ENCODE measurements around the gene NFIA. TPM values are rescaled to one million over a fixed set of nuclear protein-coding genes. Genes with fewer than 3 reads are reported as not detected.

Gene NFIA
- total and polyA plus RNA-seq, 8 donors = 9.6 to 108 (median 37.2) TPM

DNA sequence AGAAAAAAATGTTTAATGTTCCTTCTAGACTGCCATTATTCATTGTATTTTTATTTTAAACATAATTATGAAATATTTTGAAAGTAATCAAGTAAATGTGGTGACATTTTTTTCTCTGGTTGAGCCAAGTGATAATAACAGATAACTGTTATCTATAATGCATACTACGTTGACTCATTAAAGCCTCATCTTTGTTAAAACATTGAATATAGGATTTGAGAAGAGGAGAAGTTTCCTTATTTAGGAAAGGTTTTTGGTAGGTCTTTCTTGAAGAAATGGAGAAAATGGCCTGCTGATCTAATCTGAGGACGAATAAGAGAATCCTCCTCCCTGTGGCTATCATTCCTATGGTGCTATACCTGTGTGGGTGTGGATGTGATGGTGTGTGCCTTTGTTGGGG lies 89.0 kb downstream of the NFIA start:
- peak overlapping the region in 3 of 5 donors; percentile 62 to 74 (median 73) for H3K27ac ChIP-seq
- no peaks in the 10 kb centered on the region for H3K27me3 ChIP-seq
- H3K9me3 ChIP-seq = no peaks in the 10 kb centered on the region
- DNase-seq = no peak
- WGBS, 5 donors = 43 to 62% (median 57%) methylated on average over 2 of the region's 2 CpGs
- TF ChIP-seq, protein P1, sequence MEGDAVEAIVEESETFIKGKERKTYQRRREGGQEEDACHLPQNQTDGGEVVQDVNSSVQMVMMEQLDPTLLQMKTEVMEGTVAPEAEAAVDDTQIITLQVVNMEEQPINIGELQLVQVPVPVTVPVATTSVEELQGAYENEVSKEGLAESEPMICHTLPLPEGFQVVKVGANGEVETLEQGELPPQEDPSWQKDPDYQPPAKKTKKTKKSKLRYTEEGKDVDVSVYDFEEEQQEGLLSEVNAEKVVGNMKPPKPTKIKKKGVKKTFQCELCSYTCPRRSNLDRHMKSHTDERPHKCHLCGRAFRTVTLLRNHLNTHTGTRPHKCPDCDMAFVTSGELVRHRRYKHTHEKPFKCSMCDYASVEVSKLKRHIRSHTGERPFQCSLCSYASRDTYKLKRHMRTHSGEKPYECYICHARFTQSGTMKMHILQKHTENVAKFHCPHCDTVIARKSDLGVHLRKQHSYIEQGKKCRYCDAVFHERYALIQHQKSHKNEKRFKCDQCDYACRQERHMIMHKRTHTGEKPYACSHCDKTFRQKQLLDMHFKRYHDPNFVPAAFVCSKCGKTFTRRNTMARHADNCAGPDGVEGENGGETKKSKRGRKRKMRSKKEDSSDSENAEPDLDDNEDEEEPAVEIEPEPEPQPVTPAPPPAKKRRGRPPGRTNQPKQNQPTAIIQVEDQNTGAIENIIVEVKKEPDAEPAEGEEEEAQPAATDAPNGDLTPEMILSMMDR (IDR thresholded peaks at IDR 0.05) = no peak
- TF ChIP-seq POLR2A (IDR thresholded peaks at IDR 0.05) = no peak
- peaks cover 25 to 96% (median 60%) of the 10 kb centered on the region in 4 donors for H3K4me1 ChIP-seq
- H3K36me3 ChIP-seq = no peaks in the 10 kb centered on the region
- no peak overlapping the region for H3K4me3 ChIP-seq
- intact Hi-C loops (cut with DNase I; ENCODE audit: low total_unique reads) = no loop called here

DNA sequence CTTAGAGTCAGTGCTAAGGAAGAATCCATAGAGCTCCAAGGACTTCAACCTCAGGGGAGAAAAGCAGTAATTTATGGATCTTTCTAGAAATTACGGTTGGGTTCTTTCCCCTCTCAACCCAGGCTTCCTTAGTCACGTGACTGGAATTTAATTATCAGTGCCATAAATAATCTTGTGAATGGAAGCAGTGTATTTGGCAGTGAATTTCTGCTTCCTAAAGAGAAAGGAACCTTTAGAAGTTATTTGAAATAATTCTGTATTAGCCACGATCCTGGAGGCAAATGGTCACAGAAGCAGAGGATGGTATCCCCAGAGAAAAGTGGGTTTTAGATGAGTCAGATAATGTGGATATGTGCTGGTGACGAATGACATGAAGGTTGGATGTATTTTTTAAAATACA lies 89.6 kb downstream of the NFIA start:
- peaks cover 25 to 93% (median 60%) of the 10 kb centered on the region in 4 donors for H3K4me1 ChIP-seq
- intact Hi-C loops (cut with DNase I; ENCODE audit: low total_unique reads) = no loop called here
- WGBS, 5 donors = 40 to 54% (median 51%) methylated on average over 4 of the region's 4 CpGs
- DNase-seq = no peak
- no peaks in the 10 kb centered on the region for H3K36me3 ChIP-seq
- H3K27me3 ChIP-seq = no peaks in the 10 kb centered on the region
- H3K27ac ChIP-seq = peak overlapping the region in 3 of 5 donors; percentile 62 to 74 (median 73)
- H3K4me3 ChIP-seq = no peak overlapping the region
- TF ChIP-seq POLR2A (IDR thresholded peaks at IDR 0.05) = no peak
- TF ChIP-seq POLR2AphosphoS5 (IDR thresholded peaks at IDR 0.05) = no peak
- TF ChIP-seq EP300 (IDR thresholded peaks at IDR 0.05) = no peak
- TF ChIP-seq, protein P1 (IDR thresholded peaks at IDR 0.05) = no peak
- no peaks in the 10 kb centered on the region for H3K9me3 ChIP-seq

DNA sequence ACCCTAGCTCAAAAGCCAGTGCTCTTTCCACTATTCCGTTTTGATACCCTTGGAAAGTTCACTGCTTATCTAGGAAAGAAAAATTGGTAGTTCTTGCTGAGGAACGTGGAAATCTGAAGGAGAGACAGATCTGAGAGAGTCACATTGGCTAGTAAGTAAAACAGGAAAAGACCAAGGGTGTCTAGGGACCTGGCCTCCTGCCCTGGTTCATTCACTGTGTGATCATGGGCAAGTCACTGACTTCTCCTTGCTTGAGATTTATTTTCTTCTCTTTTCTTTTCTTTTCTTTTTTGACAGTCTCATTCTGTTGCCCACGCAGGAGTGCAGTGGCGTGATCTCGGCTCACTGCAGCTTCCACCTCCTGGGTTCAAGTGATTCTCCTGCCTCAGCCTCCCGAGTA lies 90.8 kb downstream of the NFIA start:
- Histone ChIP-seq H3K27ac (peak overlapping the region in 4 of 5 donors; percentile 34 to 74 (median 68)), H3K9me3 (no peaks in the 10 kb centered on the region), H3K27me3 (no peaks in the 10 kb centered on the region), H3K4me1 (peaks cover 25 to 88% (median 57%) of the 10 kb centered on the region in 4 donors), H3K36me3 (no peaks in the 10 kb centered on the region), H3K4me3 (no peak overlapping the region)
- TF ChIP-seq, protein P1 (IDR thresholded peaks at IDR 0.05) = no peak
- no peak for TF ChIP-seq EP300 (IDR thresholded peaks at IDR 0.05)
- no peak for TF ChIP-seq POLR2A (IDR thresholded peaks at IDR 0.05)
- TF ChIP-seq POLR2AphosphoS5 (IDR thresholded peaks at IDR 0.05) = no peak
- 70 to 83% (median 73%) methylated on average over 6 of the region's 6 CpGs for WGBS, 5 donors
- no peak for DNase-seq
- intact Hi-C loops (cut with DNase I; ENCODE audit: low total_unique reads) = no loop called here

DNA sequence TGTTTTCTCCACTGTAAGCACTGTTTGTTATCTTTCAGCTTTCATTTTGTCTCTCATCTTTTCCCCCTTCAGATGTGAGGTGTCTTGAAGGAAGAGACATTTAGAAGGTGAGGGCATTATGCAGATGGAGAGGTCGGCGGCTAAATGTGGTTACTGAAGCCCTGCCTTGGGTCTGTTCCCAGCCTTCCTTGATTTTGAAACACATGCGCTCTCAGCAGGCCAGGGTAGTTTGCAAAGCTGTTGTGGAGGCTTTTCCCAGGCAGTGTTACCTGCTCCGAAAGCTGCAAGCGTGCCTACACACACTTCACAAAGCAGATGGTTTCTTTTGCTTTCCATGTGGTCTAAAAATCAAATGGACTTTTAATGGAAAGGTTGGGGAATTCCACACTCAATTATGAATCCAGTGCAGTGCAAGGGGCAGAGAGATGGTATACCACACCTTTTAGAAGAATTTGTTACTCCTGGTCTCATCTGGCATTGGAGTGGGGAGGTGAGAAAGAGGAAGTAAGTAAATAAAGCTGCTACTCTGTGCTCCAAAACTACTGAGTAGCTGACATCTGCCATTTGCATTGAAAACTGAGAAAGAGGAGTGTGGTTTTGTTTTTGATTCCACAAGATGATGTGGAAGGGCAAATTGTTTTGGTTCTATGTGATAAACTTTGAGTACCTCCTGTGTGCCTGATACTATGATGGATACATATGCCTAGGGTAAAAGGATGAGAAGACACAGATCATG lies 91.9 kb downstream of the NFIA start:
- Histone ChIP-seq H3K27ac (peak overlapping the region in 1 of 5 donors; percentile 74), H3K27me3 (no peaks in the 10 kb centered on the region), H3K36me3 (no peaks in the 10 kb centered on the region), H3K9me3 (no peaks in the 10 kb centered on the region), H3K4me3 (no peak overlapping the region), H3K4me1 (peaks cover 31 to 88% (median 52%) of the 10 kb centered on the region in 4 donors)
- 76 to 94% (median 90%) methylated on average over 5 of the region's 5 CpGs for WGBS, 5 donors
- no peak for DNase-seq
- intact Hi-C loops (cut with DNase I; ENCODE audit: low total_unique reads) = no loop called here
- TF ChIP-seq EP300 (IDR thresholded peaks at IDR 0.05) = no peak
- no peak for TF ChIP-seq POLR2AphosphoS5 (IDR thresholded peaks at IDR 0.05)
- TF ChIP-seq, protein P1 (IDR thresholded peaks at IDR 0.05) = no peak
- TF ChIP-seq POLR2A (IDR thresholded peaks at IDR 0.05) = no peak
